GM18508 (cell line): ENCODE data around the gene MRS2.

Experiments
- ATAC-seq: cut with Tn5 transposase; IDR thresholded peaks from one replicate; pipeline ENCODE4 v1.9.1; 2021; ENCODE audit warnings: moderate number of reproducible peaks; ENCODE audit not compliant: insufficient read depth, unreplicated experiment

Gene MRS2

GRCh38 chr6:24460966-24461365 lies 58.2 kb downstream of the MRS2 start:
- no peak for ATAC-seq

DNA sequence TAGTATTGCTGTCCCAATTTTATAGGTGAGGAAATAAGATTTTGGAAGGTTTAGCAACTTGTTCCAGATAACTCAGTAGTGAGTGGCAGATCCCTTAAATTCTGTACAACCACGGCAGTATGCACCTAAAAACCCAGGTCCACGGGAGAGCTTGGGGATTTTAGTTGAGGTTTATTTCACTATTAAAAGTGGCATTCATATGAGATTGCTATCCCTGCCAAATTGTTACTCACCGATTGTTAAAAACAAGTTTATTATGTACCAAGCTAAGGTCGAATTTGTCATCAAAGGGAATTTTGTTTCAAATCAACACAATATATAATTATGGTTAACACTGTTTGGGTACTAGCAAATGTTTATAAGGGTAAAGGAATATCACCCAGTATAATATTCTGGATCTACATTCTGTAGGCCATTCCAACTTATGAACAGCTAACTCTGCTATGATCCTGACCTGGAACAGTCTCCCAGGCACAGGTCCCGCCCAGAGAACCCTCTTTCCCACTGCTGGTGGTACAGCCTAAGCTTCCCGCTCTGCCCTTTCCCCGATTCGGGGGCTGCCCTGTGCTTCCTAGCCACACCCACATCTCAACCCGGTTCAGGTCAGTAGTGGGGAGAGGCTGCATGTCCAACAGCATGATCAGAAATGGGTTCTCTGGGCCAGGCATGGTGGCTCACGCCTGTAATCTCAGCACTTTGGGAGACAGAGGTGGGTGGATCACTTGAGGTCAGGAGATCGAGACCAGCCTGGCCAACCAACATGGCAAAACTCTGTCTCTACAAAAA lies 61.7 kb downstream of the MRS2 start:
- no peak for ATAC-seq

DNA sequence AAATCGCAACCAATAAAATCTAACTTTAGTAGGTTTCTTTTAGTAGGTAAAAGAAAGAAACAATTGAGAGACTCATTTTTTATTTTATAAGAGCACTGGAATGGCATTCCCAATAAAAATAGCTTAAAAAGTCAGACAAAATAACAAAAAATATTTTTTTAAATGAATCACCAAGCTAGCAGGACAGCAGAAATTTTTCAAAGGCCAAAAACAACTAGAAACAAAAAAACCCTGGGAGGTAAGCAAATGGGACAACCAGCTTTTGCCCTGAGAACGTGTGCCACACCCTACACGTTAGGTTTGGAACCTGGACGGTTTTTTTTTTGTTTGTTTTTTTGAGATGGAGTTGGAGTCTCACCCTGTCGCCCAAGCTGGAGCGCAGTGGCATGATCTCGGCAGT lies 67.1 kb downstream of the MRS2 start:
- ATAC-seq, result no peak

- no peak for ATAC-seq
Observed at GRCh38 chr6:24472181-24472580, 69.4 kb downstream of the MRS2 start.
